Measurements from ENCODE around the gene GRK7. TPM values are rescaled to one million over a fixed set of nuclear protein-coding genes. Genes with fewer than 3 reads are reported as not detected.

Gene GRK7
- total RNA-seq, 4 donors from 2014 or later, result not detected

DNA sequence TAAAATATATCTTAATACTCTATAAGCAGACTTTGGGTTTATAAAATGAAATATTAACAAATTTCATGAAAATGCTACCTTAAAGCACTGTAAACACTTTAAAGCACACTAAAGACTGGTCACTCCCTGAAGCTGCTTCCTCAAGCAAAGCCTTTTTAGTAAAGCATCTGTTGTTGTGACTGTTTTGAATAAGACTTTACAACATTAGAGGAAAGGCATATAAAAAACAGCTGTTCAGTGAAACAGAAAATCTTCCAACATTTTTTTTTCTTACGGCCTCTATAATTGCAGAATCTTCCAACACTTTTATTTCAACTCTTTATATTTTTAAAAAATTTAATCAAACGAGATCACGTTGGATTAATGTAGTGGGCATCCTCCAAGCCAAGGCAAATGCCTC, 48.1 kb downstream of the GRK7 start:
- TF ChIP-seq CTCF (IDR thresholded peaks at IDR 0.05) (no peak), POLR2A (IDR thresholded peaks at IDR 0.05) (no peak)
- Histone ChIP-seq H3K9me3 (no peaks in the 10 kb centered on the region), H3K27me3 (no peaks in the 10 kb centered on the region), H3K4me3 (no peak overlapping the region), H3K4me1 (no peaks in the 10 kb centered on the region), H3K27ac (no peak overlapping the region), H3K36me3 (no peaks in the 10 kb centered on the region)
- no peak for DNase-seq

GRCh38 chr3:141812084-141812483, 48.9 kb downstream of the GRK7 start:
- no peak overlapping the region for H3K4me3 ChIP-seq
- H3K4me1 ChIP-seq, result no peaks in the 10 kb centered on the region
- DNase-seq, result no peak
- H3K36me3 ChIP-seq, result no peaks in the 10 kb centered on the region
- TF ChIP-seq POLR2A (IDR thresholded peaks at IDR 0.05) (no peak), CTCF (IDR thresholded peaks at IDR 0.05) (no peak)
- H3K27me3 ChIP-seq, result no peaks in the 10 kb centered on the region
- no peaks in the 10 kb centered on the region for H3K9me3 ChIP-seq
- no peak overlapping the region for H3K27ac ChIP-seq

GRCh38 chr3:141812586-141812985, 49.4 kb downstream of the GRK7 start:
- no peak overlapping the region for H3K4me3 ChIP-seq
- no peak overlapping the region for H3K27ac ChIP-seq
- no peak for DNase-seq
- no peak for TF ChIP-seq CTCF (IDR thresholded peaks at IDR 0.05)
- no peak for TF ChIP-seq POLR2A (IDR thresholded peaks at IDR 0.05)
- no peaks in the 10 kb centered on the region for H3K9me3 ChIP-seq
- no peaks in the 10 kb centered on the region for H3K36me3 ChIP-seq
- H3K27me3 ChIP-seq, result no peaks in the 10 kb centered on the region
- H3K4me1 ChIP-seq, result no peaks in the 10 kb centered on the region

Small RNA genes within 50 kb of the gene (small RNA-seq; reads per million reads assigned to genes)
- 0 reads per million in 2 donors for gene AC112771.1

Other genes with a start within 250 kb of the GRK7 start
- gene RNF7, start 25.1 kb upstream of the GRK7 start, total RNA-seq, result 10 to 100 TPM; 40.1 to 72.0 (median 42.5) TPM
- 100 to 1,000 TPM in 3 of 4 donors, 10 to 100 TPM in 1; 48.7 to 270 (median 228) TPM for gene ATP1B3, start 113.2 kb downstream of the GRK7 start, total RNA-seq

Measured in Peyer's patch (tissue), 4 donors.